H9 (cell line): ENCODE data around the gene SELL. TPM values are rescaled to one million over a fixed set of nuclear protein-coding genes. Genes with fewer than 3 reads are reported as not detected.
"Not testable (repeated sequence)": the region's sequence is repeated elsewhere in the genome, so short reads cannot be mapped to it uniquely, and the experiment has no call there.

Source experiments
- DNase-seq: peaks from one replicate; pipeline ENCODE4 v3.0.0-alpha.2; 2017
- H2AFZ ChIP-seq: one replicate; pipeline ENCODE4 v1.6.1; 2013; ENCODE audit warnings: mild to moderate bottlenecking, low read length, control low read depth, moderate library complexity
- H2AK5ac ChIP-seq: 2 replicates; pipeline ENCODE4 v1.6.1; 2013; ENCODE audit warnings: low read length, control low read depth, mixed read lengths; ENCODE audit not compliant: insufficient read length
- H2BK120ac ChIP-seq: one replicate; pipeline ENCODE4 v1.6.1; 2013; ENCODE audit warnings: low read depth, mild to moderate bottlenecking, low read length, control low read depth, inconsistent platforms; ENCODE audit not compliant: poor library complexity, severe bottlenecking
- H2BK12ac ChIP-seq: 2 replicates; pipeline ENCODE4 v1.6.1; 2013; ENCODE audit warnings: low read length, control low read depth, mixed read lengths, low read depth; ENCODE audit not compliant: insufficient read length
- H2BK15ac ChIP-seq: 2 replicates; pipeline ENCODE4 v1.6.1; 2013; ENCODE audit warnings: low read depth, low read length, control low read depth
- H2BK20ac ChIP-seq: one replicate; pipeline ENCODE4 v1.6.1; 2013; ENCODE audit warnings: low read depth, mild to moderate bottlenecking, low read length, control low read depth, inconsistent platforms; ENCODE audit not compliant: poor library complexity, severe bottlenecking
- H2BK5ac ChIP-seq: 2 replicates; pipeline ENCODE4 v1.6.1; 2013; ENCODE audit warnings: low read length, control low read depth, mixed read lengths; ENCODE audit not compliant: insufficient read length
- H3K14ac ChIP-seq: 2 replicates; pipeline ENCODE4 v1.6.1; 2013; ENCODE audit warnings: low read length, control low read depth; ENCODE audit not compliant: insufficient read depth
- H3K18ac ChIP-seq: 2 replicates; pipeline ENCODE4 v1.6.1; 2013; ENCODE audit warnings: low read depth, mild to moderate bottlenecking, mixed read lengths, low read length, control low read depth; ENCODE audit not compliant: insufficient read length
- H3K23ac ChIP-seq: 2 replicates; pipeline ENCODE4 v1.6.1; 2013; ENCODE audit warnings: low read length, control low read depth, mixed read lengths, low read depth; ENCODE audit not compliant: insufficient read length
- H3K23me2 ChIP-seq: 2 replicates; pipeline ENCODE4 v1.6.1; 2013; ENCODE audit warnings: low read depth, mild to moderate bottlenecking, mixed read lengths, low read length, control low read depth; ENCODE audit not compliant: insufficient read length, poor library complexity, severe bottlenecking
- H3K27ac ChIP-seq: 2 replicates; pipeline ENCODE4 v1.5.1; 2013; ENCODE audit warnings: low read length, control low read depth, mixed read lengths, low read depth; ENCODE audit not compliant: insufficient read length
- H3K27me3 ChIP-seq: 2 replicates; pipeline ENCODE4 v1.6.1; 2013; ENCODE audit warnings: low read length, control low read depth, inconsistent platforms; ENCODE audit not compliant: insufficient read depth
- H3K4ac ChIP-seq: 2 replicates; pipeline ENCODE4 v1.6.1; 2013; ENCODE audit warnings: low read depth, mild to moderate bottlenecking, control low read depth, inconsistent platforms, low read length, moderate library complexity
- H3K4me1 ChIP-seq: 2 replicates; pipeline ENCODE4 v1.6.1; 2013; ENCODE audit warnings: low read length, control low read depth, inconsistent platforms; ENCODE audit not compliant: insufficient read depth
- H3K4me2 ChIP-seq: 2 replicates; pipeline ENCODE4 v1.6.1; 2013; ENCODE audit warnings: low read length, control low read depth, mixed read lengths; ENCODE audit not compliant: insufficient read length, insufficient read depth
- H3K56ac ChIP-seq: 2 replicates; pipeline ENCODE4 v1.6.1; 2013; ENCODE audit warnings: low read depth, mild to moderate bottlenecking, mixed read lengths, low read length, control low read depth; ENCODE audit not compliant: insufficient read length
- H3K79me1 ChIP-seq: 2 replicates; pipeline ENCODE4 v1.6.1; 2013; ENCODE audit warnings: low read depth, mild to moderate bottlenecking, moderate library complexity, low read length, control low read depth, inconsistent platforms; ENCODE audit not compliant: insufficient read depth, poor library complexity, severe bottlenecking
- H3K79me2 ChIP-seq: 2 replicates; pipeline ENCODE4 v1.6.1; 2013; ENCODE audit warnings: low read length, control low read depth, inconsistent platforms; ENCODE audit not compliant: insufficient read depth
- H3K9ac ChIP-seq: 2 replicates; pipeline ENCODE4 v1.6.1; 2013; ENCODE audit warnings: low read length, control low read depth, mixed read lengths; ENCODE audit not compliant: insufficient read length; ENCODE audit errors: extremely low read depth
- H3K9me3 ChIP-seq: one replicate; pipeline ENCODE4 v1.6.1; 2013; ENCODE audit warnings: low read depth, low read length, inconsistent platforms; ENCODE audit not compliant: control insufficient read depth
- H3T11ph ChIP-seq: one replicate; pipeline ENCODE4 v1.6.1; 2013; ENCODE audit warnings: mild to moderate bottlenecking, low read length, control low read depth, inconsistent platforms
- H4K20me1 ChIP-seq: one replicate; pipeline ENCODE4 v1.6.1; 2013; ENCODE audit not compliant: control insufficient read depth, insufficient read length, insufficient read depth
- H4K5ac ChIP-seq: 2 replicates; pipeline ENCODE4 v1.6.1; 2013; ENCODE audit warnings: low read depth, mild to moderate bottlenecking, mixed read lengths, low read length, control low read depth; ENCODE audit not compliant: insufficient read length
- H4K8ac ChIP-seq: replicated peaks from 2 replicates; pipeline ENCODE4 v1.6.1; 2013; ENCODE audit warnings: low read length, control low read depth, mixed read lengths, low read depth; ENCODE audit not compliant: insufficient read length
- H4K91ac ChIP-seq: 2 replicates; pipeline ENCODE4 v1.6.1; 2013; ENCODE audit warnings: low read depth, mild to moderate bottlenecking, moderate library complexity, mixed read lengths, low read length, control low read depth; ENCODE audit not compliant: insufficient read length
- H3K27ac Mint-ChIP-seq, 3 experiments: 2 replicates in 2 of 3; 3 replicates in 1 of 3; pipeline ENCODE4 v1.8.0; 2020 to 2021; ENCODE audit warnings: mixed read lengths in 3 of 3, mild to moderate bottlenecking in 1 of 3, moderate library complexity in 1 of 3
- H3K27me3 Mint-ChIP-seq: 2 replicates; pipeline ENCODE4 v1.8.0; 2021; ENCODE audit warnings: low read depth, mild to moderate bottlenecking, moderate library complexity, mixed read lengths
- H3K36me3 Mint-ChIP-seq, 3 experiments: 2 replicates in 2 of 3; 3 replicates in 1 of 3; pipeline ENCODE4 v1.8.0; 2020 to 2021; ENCODE audit warnings: low read depth in 3 of 3, mixed read lengths in 3 of 3; ENCODE audit not compliant: insufficient read depth in 1 of 3
- H3K4me1 Mint-ChIP-seq, 2 experiments: 2 replicates each; pipeline ENCODE4 v1.8.0; 2020; ENCODE audit warnings: mixed read lengths in 2 of 2
- H3K4me3 Mint-ChIP-seq, 2 experiments: 2 replicates in 1 of 2; 3 replicates in 1 of 2; pipeline ENCODE4 v1.8.0; 2020 to 2021; ENCODE audit warnings: mild to moderate bottlenecking in 2 of 2, mixed read lengths in 2 of 2, moderate library complexity in 1 of 2
- H3K9me3 Mint-ChIP-seq, 2 experiments: 2 replicates in 1 of 2; 3 replicates in 1 of 2; pipeline ENCODE4 v1.8.0; 2020; ENCODE audit warnings: mild to moderate bottlenecking in 2 of 2, mixed read lengths in 2 of 2, moderate library complexity in 1 of 2
- WGBS: extraction: QIAGEN DNeasy Blood & Tissue Kit; methylation state at CpG from one replicate; pipeline ENCODE4 v1.1.7; 2013; ENCODE audit warnings: missing lambda C conversion rate, low lambda C conversion rate, mixed read lengths; ENCODE audit not compliant: insufficient read length; ENCODE audit errors: extremely low coverage; 5-methylcytosine and 5-hydroxymethylcytosine counted together
- total RNA-seq: library from RNA; stranded (reverse); gene quantifications from 2 replicates; pipeline ENCODE4 v1.2.1, GENCODE V29; 2021

Gene SELL
- total RNA-seq, 1 experiment from 2014 or later = not detected

- not testable (repeated sequence) for H4K8ac ChIP-seq, H2BK15ac ChIP-seq, DNase-seq, H3K9ac ChIP-seq, H3K14ac ChIP-seq, H3K9me3 Mint-ChIP-seq, H3K27ac Mint-ChIP-seq, H3K4me2 ChIP-seq, H3K9me3 ChIP-seq, H3K4me1 ChIP-seq, H3K23me2 ChIP-seq, H2AFZ ChIP-seq, H3T11ph ChIP-seq, H3K18ac ChIP-seq, H2BK12ac ChIP-seq, H3K4me3 Mint-ChIP-seq, H3K56ac ChIP-seq, H2BK20ac ChIP-seq, H3K23ac ChIP-seq, H4K20me1 ChIP-seq, H3K27ac ChIP-seq, H3K27me3 ChIP-seq, H2AK5ac ChIP-seq, H4K5ac ChIP-seq, H2BK120ac ChIP-seq, H3K79me1 ChIP-seq, H4K91ac ChIP-seq, H3K79me2 ChIP-seq, H3K36me3 Mint-ChIP-seq, H3K4ac ChIP-seq, H2BK5ac ChIP-seq
- Mint-ChIP-seq H3K27me3 (peaks cover 38% of the 10 kb centered on the region), H3K4me1 (peaks cover 11 to 12% of the 10 kb centered on the region in 2 experiments)
- WGBS = no CpG with 5 or more reads among the region's 28 CpGs
These were observed 43.5 kb downstream of the SELL start for GRCh38 chr1:169667699-169668596.

DNA sequence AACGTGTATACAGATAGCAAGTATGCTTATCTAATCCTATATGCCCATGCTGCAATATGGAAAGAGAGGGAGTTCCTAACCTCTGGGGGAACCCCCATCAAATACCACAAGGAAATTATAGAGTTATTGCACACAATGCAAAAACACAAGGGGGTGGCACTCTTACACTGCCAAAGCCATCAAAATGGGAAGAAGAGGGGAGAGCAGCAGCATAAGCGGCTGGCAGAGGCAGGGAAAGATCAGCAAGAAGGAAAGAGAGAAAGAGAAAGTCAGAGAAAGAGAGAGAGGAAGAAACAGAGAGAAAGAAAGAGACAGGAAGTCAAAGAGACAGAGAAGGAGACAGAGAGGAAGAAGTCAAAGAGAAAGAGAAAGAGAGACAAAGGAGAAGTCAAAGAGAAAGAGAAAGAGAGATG is 44.2 kb downstream of the SELL start:
- not testable (repeated sequence) for H2AFZ ChIP-seq, H3K4ac ChIP-seq, H3K27ac ChIP-seq, H3T11ph ChIP-seq, H3K27ac Mint-ChIP-seq, H4K8ac ChIP-seq, H2AK5ac ChIP-seq, H3K56ac ChIP-seq, H4K5ac ChIP-seq, H3K27me3 ChIP-seq, H3K18ac ChIP-seq, H2BK15ac ChIP-seq, H3K14ac ChIP-seq, H4K91ac ChIP-seq, H4K20me1 ChIP-seq, H3K4me1 ChIP-seq, H2BK12ac ChIP-seq, H2BK20ac ChIP-seq, H3K36me3 Mint-ChIP-seq, H3K79me2 ChIP-seq, H3K9me3 Mint-ChIP-seq, H3K4me2 ChIP-seq, H3K9ac ChIP-seq, DNase-seq, H3K4me3 Mint-ChIP-seq, H3K9me3 ChIP-seq, H3K79me1 ChIP-seq, H3K23ac ChIP-seq, H2BK120ac ChIP-seq, H3K23me2 ChIP-seq, H2BK5ac ChIP-seq
- Mint-ChIP-seq H3K4me1 (peaks cover 15 to 18% of the 10 kb centered on the region in 2 experiments), H3K27me3 (peaks cover 34% of the 10 kb centered on the region)
- no CpG with 5 or more reads among the region's 2 CpGs for WGBS
